AG20443 (cell line): ENCODE data around the gene CAV2.
A peak's percentile ranks its signal among the peaks of the same experiment; 100 is the strongest.

Experiments
- DNase-seq: peaks from one replicate; pipeline ENCODE4 v3.0.0; 2012; ENCODE audit warnings: low spot score, mixed read lengths

CAV2 gene

DNA sequence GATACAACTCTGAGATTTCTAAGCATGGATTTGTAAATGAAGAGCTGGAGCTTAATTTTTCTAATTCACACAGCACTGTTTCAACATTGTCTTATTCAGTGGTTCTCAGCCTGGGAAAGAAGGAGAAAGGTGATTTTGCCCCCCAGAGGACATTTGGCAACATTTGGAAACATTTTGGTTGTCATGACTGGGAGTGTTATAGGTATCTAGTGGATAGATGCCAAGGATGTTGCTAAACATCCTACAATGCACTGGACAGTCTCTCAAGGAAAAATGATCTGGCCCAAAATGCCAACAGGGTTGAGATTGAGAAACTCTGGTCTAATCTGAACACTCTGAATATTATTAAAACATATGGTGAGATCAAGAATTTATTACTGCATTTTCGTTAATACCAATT lies 3.8 kb upstream of the CAV2 start:
- DNase-seq = no peak

DNA sequence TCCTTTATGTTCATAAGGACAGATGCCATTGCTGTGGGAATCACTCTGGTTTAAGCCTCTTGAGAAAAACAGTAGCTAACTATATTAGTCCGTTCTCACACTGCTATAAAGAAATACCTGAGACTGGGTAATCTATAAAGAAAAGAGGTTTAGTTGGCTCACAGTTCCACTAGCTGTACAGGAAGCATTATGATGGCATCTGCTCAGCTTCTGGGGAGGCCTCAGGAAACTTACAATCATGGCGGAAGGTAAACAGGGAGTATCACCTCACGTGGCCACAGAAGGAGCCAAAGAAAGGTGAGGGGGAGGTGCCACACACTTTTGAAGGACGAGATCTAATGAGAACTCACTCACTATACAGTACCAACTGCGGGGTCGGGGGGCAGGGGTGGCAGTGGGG lies 2.9 kb upstream of the CAV2 start:
- no peak for DNase-seq

DNA sequence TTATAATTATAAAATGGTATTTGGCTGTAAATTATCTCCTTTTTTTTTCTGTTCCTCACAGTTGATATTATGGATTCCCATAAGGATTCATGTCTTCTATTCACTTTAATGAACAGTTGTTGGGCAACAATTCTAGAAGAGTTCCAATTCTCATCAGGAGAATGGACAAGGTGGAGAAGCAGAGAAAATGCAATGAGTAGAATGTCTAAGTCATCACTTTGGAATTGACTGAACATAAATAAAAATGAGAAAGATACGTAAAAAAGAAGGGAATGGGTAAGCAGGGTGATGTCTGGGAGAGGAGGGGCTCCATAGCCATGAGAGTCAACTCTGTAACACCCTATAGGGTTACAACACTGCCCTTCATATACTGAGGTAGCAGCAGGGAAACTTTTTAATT lies 1.8 kb upstream of the CAV2 start:
- DNase-seq = no peak

DNA sequence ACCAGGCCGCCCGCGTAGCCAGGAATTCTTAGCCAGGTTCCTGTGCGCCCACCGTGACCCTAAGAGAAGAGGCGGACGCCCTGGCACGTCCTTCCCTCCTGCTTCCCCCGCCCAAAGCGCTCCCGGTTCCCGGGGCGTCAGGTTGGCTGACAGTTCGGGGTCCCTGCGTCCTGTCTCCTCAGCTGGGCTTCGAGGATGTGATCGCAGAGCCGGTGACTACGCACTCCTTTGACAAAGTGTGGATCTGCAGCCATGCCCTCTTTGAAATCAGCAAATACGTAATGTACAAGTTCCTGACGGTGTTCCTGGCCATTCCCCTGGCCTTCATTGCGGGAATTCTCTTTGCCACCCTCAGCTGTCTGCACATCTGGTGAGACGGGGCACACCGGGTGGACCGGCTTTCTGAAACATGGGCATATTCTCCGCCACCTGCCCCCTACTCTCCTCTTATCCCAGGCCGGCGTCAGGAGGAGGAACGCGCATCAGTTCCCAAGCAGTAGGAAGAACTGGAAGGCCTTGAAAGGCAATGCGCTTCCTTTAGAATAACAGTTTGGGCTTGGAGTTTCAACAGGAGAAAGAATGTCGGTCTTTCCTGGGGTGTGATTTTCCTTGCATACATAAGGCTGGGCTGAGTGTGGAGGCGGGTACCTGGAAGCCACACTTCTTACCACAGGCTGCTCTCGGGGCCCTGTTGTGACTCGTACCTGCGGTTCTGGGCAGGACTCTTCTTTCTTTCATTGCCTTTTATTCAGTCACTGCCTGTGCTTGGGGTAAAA lies 728 bp downstream of the CAV2 start:
- DNase-seq = peak; percentile 34

DNA sequence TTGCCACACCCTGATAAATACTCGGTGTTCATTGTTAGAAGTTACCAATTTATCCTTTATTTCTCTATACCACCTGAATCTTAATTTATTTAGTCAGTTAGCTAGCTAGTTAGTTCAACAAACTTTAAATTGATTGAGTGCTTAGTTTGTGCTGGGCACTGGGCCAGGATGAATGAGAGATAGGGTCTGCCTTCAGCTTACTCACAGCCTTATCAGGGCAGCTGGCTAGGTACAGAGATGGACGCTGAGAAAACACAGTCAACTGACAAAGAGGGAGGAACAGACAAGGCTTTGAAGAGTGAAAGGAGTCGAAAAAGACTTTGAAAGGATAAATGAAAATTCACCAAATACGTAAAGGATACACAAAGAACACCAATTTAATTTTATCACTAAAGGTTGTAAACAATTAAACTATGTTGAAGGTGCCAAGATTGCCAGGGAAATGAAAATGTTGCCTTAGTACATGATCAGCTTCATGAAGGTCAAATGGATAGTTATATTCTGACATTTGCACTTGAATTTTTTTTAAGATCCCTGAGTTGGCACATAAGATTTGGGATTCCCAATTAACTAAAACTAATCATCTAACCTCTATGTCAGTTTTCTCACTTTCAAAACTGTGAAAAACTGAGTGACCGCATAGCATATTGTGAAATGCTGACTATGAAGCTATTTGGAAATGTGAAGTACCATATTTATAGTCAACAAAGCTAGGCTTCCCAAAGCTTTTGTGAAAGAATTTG lies 2.1 kb downstream of the CAV2 start:
- no peak for DNase-seq

DNA sequence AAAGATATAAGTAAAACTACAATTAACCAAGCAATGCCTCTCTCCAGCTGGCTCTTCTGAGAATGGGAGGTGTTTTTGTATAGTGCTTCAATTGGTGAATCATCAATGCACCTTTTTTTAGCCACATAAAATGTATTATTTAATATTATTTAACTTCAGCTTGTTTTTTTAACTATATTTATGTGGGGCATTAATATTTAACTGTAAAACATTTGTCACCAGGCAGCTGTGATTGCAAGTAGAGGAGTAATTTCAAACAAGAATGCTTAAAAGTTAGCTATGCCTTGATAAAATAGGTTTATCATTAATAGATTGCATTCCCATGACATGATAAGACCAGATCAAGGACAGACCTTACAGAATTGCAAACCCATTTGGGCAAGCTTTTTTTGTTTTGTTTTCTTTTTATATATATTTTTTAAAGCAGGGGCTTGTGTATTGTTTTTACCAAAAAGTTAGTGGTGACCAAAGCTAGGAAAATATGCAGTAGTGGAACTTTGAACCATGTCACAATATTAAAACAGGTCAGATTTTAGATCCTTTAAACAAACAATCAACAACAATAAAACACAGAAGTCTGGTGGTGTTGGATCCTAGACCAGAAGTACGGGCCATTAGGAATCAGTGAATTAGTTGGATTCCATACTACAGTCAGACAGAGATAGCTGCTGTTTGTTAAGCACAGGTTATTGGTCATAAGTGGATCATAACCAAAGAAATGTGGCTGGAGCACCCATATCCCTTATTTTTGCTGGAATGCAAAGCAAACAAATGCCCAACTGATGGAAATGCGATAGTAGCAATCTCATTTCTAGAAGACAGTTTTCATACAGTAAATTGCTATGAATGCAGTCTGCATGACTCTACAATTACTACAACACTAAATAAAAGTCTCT lies 2.9 kb downstream of the CAV2 start:
- DNase-seq = no peak

DNA sequence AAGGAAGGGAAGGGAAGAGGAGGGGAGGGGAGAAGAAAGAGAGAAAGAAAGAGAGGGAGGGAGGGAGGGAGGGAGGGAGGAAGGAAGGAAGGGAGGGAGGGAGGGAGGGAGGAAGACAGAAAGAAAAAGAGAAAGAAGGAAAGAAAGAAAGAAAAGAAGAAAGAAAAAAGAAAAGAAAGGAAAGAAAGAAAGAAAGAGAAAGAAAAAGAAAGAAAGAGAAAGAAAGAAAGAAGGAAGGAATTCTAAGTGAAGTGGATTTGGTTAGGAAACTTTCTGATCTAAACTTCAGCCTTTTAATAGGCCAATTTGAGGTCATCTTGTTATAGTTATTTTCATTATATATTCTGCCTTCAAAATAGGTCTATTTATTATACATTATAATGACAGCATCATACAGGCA lies 4.3 kb downstream of the CAV2 start:
- no peak for DNase-seq

DNA sequence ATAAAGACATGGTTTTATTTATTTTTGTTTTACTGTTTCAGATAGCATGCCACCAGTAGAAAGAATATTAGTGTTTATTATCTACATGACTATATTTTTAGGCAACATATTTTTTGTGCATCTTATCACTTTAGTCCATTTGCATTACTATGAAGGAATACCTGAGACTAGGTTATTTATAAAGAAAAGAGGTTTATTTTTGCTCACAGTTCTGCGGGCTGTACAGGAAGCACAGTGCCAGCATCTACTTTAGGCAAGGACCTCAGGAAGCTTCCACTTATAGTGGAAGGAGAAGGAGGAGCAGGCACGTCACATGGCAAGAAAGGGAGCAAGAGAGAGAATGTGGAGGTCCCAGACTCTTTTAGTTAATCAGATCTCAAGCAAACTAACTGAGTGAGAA lies 5.7 kb downstream of the CAV2 start:
- no peak for DNase-seq

DNA sequence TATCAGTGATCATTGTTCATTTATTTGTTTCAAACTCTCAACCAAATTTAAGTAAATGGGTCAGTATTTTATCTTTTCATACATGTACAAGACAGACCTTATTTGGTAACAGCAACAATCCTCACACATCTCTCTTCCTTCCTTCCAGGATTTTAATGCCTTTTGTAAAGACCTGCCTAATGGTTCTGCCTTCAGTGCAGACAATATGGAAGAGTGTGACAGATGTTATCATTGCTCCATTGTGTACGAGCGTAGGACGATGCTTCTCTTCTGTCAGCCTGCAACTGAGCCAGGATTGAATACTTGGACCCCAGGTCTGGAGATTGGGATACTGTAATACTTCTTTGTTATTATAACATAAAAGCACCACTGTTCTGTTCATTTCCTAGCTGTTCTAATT lies 6.3 kb downstream of the CAV2 start:
- DNase-seq = no peak

DNA sequence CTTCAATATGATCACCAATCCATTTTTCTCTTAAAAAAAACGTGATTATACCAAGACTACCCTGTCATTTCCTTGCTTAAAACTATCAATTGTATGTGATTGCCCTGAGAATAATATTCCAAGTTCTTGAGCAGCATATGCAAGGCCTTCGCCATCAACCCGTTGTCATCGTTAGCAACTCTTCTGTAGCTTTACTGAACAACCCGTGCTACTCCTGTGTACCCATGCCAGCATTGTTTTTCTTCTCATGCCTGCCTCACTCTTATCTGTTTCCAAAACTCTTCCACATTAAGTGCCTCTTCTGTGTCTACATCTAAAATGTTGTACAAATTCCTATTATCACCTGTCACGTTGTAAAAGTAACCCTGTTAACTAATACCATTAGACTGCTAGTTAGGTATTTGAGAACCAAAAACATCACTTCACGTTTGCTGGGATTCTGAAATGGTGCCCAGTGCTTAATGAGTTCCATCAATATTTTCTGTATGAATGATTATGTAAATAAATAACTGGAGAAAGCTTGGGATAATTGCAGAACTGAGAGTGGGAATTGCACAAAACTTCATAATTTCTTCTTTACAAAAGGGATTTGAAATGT lies 10.5 kb downstream of the CAV2 start:
- no peak for DNase-seq

DNA sequence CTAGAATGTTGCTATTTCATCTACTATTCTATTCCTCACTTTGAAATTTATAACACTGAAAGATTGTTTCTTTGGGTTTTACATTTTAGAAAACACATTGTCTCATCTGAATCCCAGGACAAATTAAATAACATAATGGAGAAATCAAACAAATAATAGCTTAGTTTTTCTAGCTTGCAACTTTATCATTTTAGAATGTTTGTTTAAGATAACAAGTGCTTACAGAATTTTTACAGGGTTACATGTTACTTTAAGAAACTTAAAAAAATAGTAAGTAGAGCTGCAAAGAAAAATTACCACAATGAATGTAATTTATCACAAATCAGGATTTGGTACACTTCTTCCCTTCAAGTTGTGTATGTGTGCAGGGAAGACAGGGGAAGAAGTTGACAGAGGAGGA lies 11.3 kb downstream of the CAV2 start:
- no peak for DNase-seq

DNA sequence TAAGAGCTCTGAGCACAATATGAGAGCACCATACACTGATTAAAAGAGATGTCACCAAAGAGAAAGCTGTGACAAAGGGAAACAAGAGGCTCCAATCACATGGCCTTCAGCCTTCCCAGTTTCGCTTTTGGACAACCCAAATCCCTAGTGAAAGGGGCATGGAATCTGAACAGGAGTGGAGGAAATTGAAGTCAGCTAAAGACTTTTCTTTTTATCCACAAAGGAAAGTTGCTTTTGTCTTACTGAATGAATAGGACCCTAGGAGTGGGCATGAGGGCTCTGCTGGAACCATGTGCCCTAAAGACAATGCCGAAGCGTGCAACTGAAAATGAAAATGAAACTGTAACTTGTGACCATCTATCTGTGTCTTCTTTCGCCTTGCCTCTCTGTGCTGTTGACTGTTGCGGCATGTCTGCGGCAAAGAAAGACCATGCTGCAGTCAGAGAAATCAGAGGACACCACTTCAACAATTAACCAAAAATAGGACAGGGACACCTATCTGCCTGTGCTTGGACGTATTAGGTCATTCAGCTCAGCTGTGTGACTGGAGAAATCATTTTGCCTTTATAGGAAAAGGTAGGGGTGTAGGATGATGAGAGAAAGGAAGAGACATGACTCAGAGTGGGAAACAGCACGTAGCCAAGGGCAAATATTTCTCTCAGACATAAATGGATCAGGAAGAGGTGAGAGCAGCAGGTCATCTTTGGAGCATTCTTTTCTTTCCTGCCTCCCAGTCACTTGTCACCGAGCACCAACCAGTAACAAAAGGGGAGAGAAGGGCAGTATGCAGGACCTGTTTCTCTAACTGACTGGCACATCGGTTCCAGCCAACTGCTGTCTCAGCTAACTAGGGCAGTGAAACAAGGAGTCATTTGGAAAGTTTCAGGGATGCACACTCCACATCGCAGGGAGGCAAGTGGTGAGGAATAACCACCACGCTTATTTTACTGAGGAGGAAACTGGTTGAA lies 12.3 kb downstream of the CAV2 start:
- peak; percentile 29 for DNase-seq

DNA sequence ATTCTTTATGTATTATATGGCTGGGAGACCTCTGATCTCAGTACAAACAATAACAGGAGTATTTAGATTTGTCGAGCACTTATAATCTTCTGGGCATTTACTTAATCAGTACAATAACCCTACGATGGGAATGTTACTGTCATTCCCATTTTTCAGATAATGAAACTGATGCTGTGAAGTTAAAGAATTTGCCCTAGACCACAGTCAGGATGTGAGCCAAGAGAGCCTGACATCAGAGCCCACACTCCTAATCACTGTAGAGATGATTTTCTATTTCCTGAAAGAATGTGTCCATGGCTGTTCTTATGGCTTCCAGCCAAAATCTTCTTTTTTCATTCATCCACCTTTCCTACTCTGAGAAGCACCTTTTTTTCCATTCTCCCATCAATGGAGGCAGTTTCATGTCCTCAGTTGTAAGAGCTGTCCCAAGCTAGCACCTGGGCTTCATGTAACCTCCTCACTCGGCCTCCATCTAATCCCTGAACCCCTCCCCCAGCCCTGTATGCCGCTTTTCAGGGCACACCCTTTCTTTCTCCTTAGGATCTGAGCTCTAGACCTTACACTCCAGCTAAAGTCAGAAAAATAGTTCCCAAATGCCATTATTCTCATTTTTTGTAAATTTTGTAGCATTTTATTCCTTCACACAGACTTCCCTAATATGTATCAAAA lies 13.1 kb downstream of the CAV2 start:
- DNase-seq = peak; percentile 27

DNA sequence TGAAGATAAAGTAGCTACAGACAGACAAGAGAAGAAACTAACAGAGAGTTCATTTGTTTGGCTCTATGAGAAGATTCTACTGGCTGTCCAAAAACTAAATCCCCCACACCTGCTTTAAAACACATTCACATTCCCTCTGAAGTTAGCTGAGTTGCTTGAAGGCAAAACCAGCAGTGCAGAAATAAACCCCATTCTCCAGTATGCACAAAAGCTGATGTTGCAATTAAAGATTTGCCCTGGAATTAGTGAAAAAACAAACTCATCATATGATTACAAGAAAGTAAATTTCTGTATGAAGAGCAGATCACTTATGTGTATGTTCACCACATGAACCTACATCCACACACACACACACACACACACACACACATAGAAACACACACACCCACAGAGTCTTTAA lies 16.0 kb downstream of the CAV2 start:
- DNase-seq = no peak

DNA sequence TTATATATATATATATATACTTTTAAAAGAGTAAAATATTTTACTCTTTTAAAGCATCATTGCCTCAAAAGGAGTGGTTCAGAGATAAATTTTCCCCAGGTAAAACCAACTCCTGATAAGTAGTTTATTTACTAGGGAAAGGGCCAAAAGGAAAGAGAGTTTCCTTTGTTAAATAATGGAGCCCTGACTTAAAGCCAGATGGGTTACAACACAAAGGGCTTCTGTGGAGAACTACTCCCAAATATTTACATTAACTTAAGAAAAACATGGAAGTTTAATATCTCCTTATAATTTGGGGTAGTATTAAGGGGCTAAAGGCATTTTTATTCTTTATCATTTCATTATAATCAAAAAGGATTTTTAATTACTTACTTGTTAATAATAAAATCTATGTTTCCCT lies 16.8 kb downstream of the CAV2 start:
- no peak for DNase-seq

DNA sequence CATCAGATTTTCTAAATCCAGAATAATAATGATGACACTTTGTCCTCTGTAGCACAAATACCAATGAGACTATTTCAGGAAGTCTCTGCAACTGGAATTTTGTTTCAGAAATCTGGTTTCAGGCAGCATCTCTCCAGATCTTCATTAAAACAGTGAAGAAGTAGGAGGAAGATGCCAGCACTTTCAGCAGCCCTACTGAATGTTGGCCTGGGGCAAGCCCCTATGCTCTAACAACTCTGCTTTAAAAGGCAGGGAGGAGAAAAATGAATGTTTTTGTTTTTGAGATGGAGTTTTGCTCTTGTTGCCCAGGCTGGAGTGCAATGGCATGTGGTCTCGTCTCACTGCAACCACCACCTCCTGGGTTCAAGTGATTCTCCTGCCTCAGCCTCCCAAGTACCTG lies 18.1 kb downstream of the CAV2 start:
- DNase-seq = no peak

DNA sequence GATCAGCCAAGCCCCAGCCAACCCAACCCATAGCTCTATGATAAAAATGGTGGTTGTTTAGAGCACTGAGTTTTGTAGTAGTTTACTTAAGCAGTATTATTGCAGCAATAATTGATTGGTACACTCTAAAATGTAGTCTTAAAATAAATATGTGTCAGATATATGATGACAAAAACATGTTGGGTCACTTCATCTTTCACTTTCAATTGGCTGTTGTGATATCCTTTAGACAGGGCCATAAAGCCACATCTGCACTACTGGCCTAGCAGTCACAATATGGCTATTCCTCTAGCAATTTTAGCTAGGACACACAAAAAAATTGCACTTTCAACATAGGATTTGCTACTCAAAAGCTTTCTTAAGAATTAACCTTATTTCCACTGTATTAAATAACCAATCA lies 19.4 kb downstream of the CAV2 start:
- DNase-seq = no peak

DNA sequence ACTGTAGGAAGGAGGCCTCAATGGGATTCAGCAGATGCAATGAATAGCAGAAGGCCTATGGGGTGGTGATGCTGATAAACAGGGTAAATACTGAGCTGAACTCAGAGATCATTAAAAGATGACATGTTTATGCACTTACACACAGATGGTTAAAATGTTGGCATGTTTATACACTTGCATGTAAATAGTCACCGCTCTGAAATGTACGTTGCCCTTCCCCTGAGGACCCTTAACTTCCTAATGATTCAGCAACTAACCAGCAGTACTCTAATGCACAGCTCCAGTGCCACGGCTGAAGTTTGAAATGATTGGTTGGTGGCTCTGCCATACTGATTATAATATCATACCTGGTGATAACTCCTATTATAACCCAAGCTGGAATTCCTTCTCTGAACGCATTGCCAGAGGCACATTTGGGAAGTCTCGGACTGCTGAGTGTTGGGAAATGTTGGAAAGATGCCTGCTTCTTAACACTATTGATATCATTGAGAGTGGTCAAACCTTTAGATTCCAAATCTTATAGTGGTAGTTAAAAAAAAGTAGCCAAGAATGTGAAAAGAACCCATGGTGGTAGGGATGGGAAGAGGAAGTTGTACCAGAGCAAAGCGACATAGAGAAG lies 21.6 kb downstream of the CAV2 start:
- DNase-seq = no peak

DNA sequence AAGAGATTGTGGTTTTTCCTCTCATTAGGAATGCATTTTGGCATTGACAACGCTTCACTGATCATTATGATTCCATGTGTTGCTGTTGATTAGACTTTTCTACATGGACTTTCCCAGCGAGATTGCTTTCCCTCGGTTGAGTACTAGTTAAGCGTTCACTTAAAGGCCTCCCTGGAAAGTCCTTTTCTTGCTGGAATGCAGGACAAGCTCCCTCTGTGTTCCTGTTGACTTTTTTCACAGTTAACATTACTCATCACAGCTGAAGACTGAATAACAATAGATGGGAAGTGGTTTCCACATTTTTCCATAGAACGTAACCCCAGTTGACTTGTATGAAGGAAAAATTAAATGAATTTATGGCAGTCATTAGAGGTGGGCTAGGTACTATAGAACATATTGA lies 22.7 kb downstream of the CAV2 start:
- peak; percentile 51 for DNase-seq

DNA sequence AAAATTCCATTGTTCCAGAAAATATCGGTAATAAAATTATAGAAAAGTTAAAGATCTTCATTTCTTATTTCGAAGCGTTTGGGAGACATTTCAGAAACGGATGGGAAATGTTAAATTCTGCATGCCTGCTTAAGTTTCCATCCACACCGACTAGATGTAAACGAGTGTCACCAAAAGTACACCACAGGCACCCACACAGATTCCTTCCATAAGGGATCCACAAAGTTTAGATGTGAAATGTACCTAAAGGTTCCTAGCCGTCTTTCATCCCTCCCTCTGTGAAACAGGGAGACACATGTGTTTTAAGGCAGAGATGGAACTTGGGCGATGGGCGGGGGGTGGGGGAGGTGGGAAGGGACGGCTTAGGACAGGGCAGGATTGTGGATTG lies 24.7 kb downstream of the CAV2 start:
- DNase-seq = no peak
